Type B pancreatic cell (in vitro differentiated cells): ENCODE measurements around the gene JMJD4. TPM values are rescaled to one million over a fixed set of nuclear protein-coding genes. Genes with fewer than 3 reads are reported as not detected.
A peak's percentile ranks its signal among the peaks of the same experiment; 100 is the strongest.

Experiments
- DNase-seq: peaks from one replicate; pipeline ENCODE4 v3.0.0; 2021; ENCODE audit warnings: mixed read lengths; ENCODE audit not compliant: unreplicated experiment; ENCODE audit errors: extremely low spot score
- H3K27ac Mint-ChIP-seq: 2 replicates; pipeline ENCODE4 v1.8.0; 2021; ENCODE audit warnings: mild to moderate bottlenecking, mixed read lengths
- H3K27me3 Mint-ChIP-seq: 2 replicates; pipeline ENCODE4 v1.8.0; 2021; ENCODE audit warnings: mixed read lengths
- H3K36me3 Mint-ChIP-seq: 2 replicates; pipeline ENCODE4 v1.8.0; 2021; ENCODE audit warnings: mixed read lengths
- H3K4me1 Mint-ChIP-seq: one replicate; pipeline ENCODE4 v1.8.0; 2021; ENCODE audit warnings: mixed read lengths; ENCODE audit not compliant: unreplicated experiment
- H3K4me3 Mint-ChIP-seq: 2 replicates; pipeline ENCODE4 v1.8.0; 2021; ENCODE audit warnings: mild to moderate bottlenecking, mixed read lengths
- H3K9me3 Mint-ChIP-seq: 2 replicates; pipeline ENCODE4 v1.8.0; 2021; ENCODE audit warnings: mixed read lengths
- total RNA-seq: library from RNA; stranded (reverse); gene quantifications from 2 replicates; pipeline ENCODE4 v1.2.1, GENCODE V29; 2021; ENCODE audit warnings: low replicate concordance
- TF ChIP-seq, protein P1 (sequence below): fragments of 200-600 bp; sonication (generic); conservative IDR thresholded peaks from 2 replicates; pipeline ENCODE4 v1.5.0; 2021; ENCODE audit warnings: antibody characterized with exemption, mild to moderate bottlenecking

Gene JMJD4
- total RNA-seq, 1 donor from 2014 or later, result 23.5 TPM

DNA sequence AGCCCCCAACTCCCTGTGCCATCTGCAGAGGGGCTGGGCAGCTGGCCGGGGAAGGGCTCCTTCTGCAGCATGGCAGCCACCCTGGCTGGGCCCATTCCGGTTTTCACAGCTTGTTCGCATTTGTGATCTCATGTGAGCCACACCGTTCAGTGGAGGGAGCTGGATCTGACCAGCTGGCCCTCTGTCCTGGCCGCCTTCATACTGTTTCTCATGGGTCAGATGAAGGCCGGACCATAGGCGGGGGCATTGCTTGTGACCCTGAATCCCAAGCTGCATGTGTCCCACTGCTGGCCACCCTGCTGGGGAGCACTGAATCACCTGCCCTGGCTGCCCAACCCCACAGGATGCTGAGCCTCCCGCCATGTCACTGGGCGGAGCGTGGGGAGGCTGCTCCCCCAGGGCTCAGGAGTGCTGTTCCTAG, 43.9 kb upstream of the JMJD4 start:
- Mint-ChIP-seq H3K9me3 (no peaks in the 10 kb centered on the region), H3K27me3 (no peaks in the 10 kb centered on the region), H3K4me3 (no peak overlapping the region), H3K4me1 (peaks cover 11% of the 10 kb centered on the region), H3K27ac (no peak overlapping the region), H3K36me3 (peaks cover 8% of the 10 kb centered on the region)
- DNase-seq, result peak; percentile 62
- TF ChIP-seq, protein P1, sequence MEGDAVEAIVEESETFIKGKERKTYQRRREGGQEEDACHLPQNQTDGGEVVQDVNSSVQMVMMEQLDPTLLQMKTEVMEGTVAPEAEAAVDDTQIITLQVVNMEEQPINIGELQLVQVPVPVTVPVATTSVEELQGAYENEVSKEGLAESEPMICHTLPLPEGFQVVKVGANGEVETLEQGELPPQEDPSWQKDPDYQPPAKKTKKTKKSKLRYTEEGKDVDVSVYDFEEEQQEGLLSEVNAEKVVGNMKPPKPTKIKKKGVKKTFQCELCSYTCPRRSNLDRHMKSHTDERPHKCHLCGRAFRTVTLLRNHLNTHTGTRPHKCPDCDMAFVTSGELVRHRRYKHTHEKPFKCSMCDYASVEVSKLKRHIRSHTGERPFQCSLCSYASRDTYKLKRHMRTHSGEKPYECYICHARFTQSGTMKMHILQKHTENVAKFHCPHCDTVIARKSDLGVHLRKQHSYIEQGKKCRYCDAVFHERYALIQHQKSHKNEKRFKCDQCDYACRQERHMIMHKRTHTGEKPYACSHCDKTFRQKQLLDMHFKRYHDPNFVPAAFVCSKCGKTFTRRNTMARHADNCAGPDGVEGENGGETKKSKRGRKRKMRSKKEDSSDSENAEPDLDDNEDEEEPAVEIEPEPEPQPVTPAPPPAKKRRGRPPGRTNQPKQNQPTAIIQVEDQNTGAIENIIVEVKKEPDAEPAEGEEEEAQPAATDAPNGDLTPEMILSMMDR, result no peak

DNA sequence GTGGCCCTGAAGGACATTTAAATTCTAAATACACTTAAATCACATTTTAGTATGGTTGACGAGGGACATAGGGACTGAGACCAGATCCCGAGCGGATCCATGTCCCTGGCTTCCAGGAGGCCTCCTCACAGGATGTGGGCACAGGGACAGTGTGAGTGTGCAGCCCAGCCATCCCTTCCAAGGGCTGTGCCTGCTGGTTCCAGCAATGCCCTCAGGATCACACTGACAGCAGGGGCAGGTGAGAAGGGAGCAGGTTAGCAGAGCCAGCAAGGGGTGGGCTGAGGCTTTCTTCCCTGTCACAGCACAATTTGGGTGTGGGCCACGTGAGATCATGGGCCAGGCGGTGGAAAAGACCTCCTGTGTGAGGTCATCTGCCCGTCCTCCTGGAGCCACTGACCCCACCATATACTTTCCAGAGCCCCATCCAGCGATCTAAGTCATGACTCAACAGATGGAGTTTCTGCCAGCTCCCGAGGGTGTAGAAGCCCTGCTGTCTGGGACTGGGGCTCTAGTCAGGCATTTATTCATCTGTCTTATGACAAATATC, 43.4 kb upstream of the JMJD4 start:
- peaks cover 11% of the 10 kb centered on the region for H3K36me3 Mint-ChIP-seq
- no peak for DNase-seq
- H3K27ac Mint-ChIP-seq, result no peak overlapping the region
- no peaks in the 10 kb centered on the region for H3K9me3 Mint-ChIP-seq
- peaks cover 11% of the 10 kb centered on the region for H3K4me1 Mint-ChIP-seq
- H3K27me3 Mint-ChIP-seq, result no peaks in the 10 kb centered on the region
- H3K4me3 Mint-ChIP-seq, result no peak overlapping the region
- TF ChIP-seq, protein P1, result no peak

DNA sequence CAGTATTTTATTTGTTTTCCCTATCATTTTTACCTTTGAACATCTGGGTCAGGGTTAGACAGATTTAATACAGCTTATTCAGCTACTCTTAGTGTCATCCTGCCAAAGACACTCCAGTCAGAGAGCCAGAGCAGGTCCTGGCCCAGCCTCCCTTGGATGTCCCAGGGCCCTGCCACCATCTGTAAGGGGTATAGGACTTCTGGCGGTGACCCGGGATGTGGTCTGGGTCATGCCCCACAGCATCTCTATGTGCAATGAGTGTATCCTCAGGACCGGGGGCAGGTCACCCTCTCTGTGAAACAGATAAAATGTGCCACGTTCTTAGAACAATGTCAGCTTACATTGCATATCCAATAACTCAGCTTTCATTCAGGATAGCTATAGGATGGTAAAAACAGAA, 42.5 kb upstream of the JMJD4 start:
- Mint-ChIP-seq H3K9me3 (no peaks in the 10 kb centered on the region), H3K27me3 (no peaks in the 10 kb centered on the region), H3K36me3 (peaks cover 8% of the 10 kb centered on the region), H3K4me3 (no peak overlapping the region), H3K4me1 (peaks cover 11% of the 10 kb centered on the region), H3K27ac (no peak overlapping the region)
- TF ChIP-seq, protein P1, result no peak
- no peak for DNase-seq

- Mint-ChIP-seq H3K36me3 (peaks cover 13% of the 10 kb centered on the region), H3K4me1 (peaks cover 11% of the 10 kb centered on the region), H3K9me3 (no peaks in the 10 kb centered on the region), H3K27ac (no peak overlapping the region), H3K4me3 (no peak overlapping the region), H3K27me3 (no peaks in the 10 kb centered on the region)
- DNase-seq, result no peak
- TF ChIP-seq, protein P1, result no peak
Observed at GRCh38 chr1:227777156-227777555, 42.1 kb upstream of the JMJD4 start.

DNA sequence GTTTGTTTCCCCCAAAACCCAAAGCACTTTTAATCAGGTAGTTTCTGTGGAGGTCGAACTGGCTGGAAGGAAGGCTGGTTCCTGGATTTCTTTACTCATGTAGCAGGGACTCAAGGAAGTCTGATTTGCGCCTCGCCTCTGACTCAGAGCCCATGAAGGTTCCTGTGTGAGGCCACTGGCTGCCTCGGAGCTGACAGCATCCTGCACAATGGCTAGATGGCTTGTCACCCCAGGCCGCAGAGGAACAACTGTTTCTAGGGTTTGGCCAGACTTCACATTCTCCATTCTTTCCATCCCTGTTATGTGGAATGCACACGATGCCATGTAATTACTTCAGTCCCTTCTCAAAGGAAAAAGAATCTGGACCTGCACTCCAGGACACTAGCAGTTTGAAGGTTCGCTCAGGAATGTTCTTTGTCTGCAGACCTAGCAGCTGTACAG, 41.2 kb upstream of the JMJD4 start:
- no peak for DNase-seq
- H3K9me3 Mint-ChIP-seq, result no peaks in the 10 kb centered on the region
- H3K27me3 Mint-ChIP-seq, result no peaks in the 10 kb centered on the region
- H3K36me3 Mint-ChIP-seq, result peaks cover 14% of the 10 kb centered on the region
- H3K27ac Mint-ChIP-seq, result peak overlapping the region; percentile 80
- peaks cover 11% of the 10 kb centered on the region for H3K4me1 Mint-ChIP-seq
- TF ChIP-seq, protein P1, result no peak
- H3K4me3 Mint-ChIP-seq, result no peak overlapping the region

- Mint-ChIP-seq H3K4me3 (no peak overlapping the region), H3K27ac (peak overlapping the region; percentile 80), H3K27me3 (no peaks in the 10 kb centered on the region), H3K9me3 (no peaks in the 10 kb centered on the region), H3K4me1 (peaks cover 11% of the 10 kb centered on the region), H3K36me3 (peaks cover 14% of the 10 kb centered on the region)
- TF ChIP-seq, protein P1, result no peak
- no peak for DNase-seq
Observed at GRCh38 chr1:227775841-227776240, 40.7 kb upstream of the JMJD4 start.
